Measurements from ENCODE around the gene GAL.

DNA sequence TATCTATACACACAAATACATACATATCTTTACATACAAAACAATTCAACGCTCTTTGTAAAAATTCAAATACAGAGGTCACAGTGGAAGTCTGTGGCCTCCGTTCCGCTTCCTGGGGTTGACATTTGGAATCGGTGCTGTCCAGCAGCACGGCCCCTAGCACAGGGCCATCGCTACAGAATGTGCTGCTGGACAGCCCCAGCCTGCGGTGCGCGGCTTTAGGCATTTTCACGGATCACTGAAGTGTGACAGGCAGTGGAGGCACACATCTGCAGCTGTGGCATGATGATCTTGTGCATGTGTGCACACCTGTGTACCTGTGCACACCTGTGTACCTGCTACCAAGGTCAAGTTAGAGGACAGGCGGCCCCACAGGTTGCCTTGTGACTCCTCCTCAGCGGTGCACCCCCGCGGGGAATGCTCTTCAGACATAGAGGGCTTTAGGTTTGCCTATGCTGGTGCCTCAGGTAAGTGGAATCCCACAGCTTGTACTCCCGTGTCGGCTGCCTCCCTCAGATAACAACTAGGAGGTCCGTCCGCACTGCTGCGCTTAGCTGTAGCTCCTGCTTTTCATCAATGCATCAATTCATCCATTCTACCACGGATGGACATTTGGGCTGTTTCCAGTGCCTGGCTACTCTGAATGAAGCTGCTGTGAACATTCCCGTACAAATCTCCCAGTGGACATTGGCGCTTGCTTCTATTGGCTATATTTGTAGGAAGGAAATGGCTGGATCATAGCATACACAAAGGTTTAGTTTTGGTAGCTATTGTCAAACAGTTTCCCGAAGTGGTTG, 29.9 kb downstream of the GAL start:
- TF ChIP-seq, protein P1, sequence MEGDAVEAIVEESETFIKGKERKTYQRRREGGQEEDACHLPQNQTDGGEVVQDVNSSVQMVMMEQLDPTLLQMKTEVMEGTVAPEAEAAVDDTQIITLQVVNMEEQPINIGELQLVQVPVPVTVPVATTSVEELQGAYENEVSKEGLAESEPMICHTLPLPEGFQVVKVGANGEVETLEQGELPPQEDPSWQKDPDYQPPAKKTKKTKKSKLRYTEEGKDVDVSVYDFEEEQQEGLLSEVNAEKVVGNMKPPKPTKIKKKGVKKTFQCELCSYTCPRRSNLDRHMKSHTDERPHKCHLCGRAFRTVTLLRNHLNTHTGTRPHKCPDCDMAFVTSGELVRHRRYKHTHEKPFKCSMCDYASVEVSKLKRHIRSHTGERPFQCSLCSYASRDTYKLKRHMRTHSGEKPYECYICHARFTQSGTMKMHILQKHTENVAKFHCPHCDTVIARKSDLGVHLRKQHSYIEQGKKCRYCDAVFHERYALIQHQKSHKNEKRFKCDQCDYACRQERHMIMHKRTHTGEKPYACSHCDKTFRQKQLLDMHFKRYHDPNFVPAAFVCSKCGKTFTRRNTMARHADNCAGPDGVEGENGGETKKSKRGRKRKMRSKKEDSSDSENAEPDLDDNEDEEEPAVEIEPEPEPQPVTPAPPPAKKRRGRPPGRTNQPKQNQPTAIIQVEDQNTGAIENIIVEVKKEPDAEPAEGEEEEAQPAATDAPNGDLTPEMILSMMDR (IDR thresholded peaks at IDR 0.05 in 4 of 5, conservative IDR thresholded peaks at IDR 0.05 in 1 of 5) = no peak
- no peak for TF ChIP-seq POLR2A (IDR thresholded peaks at IDR 0.05)
